IMR-90 (cell line): Measurements from ENCODE around the gene PRKCH. TPM values are rescaled to one million over a fixed set of nuclear protein-coding genes. Genes with fewer than 3 reads are reported as not detected.

ENCODE experiments used
- ATAC-seq: fragments of 200-7000 bp; cut with Tn5 transposase; 2 replicates; pipeline ENCODE4 v1.9.1; 2020; ENCODE audit warnings: low read depth, mild to moderate bottlenecking, moderate library complexity
- BruUV-seq: library from RNA; stranded (reverse); fragments of 400-500 nt; replicated peaks from 2 replicates; lab custom pipeline; 2021; lab: Mats Ljungman, UMichigan
- CTCF ChIA-PET: fragments of 300-600 bp; formaldehyde crosslinking; extraction: SDS; loops from one replicate; lab custom pipeline; 2021; ENCODE audit warnings: antibody characterized with exemption; lab: Yijun Ruan, JAX
- POLR2A ChIA-PET: fragments of 300-600 bp; sonication (Branson Sonifier 250); formaldehyde crosslinking; loops from one replicate; lab custom pipeline; 2022; ENCODE audit warnings: antibody characterized with exemption; ENCODE audit not compliant: unreplicated experiment; lab: Charles Lee
- DNase-seq: peaks from one replicate; pipeline ENCODE4 v3.0.0; 2013
- H2AFZ ChIP-seq: replicated peaks from 2 replicates; pipeline ENCODE3; 2013; ENCODE audit warnings: low read length, mild to moderate bottlenecking; ENCODE audit not compliant: poor library complexity
- H2AK5ac ChIP-seq: 2 replicates; pipeline ENCODE4 v1.6.1; 2013; ENCODE audit warnings: low read depth, low read length, inconsistent platforms
- H2AK9ac ChIP-seq: replicated peaks from 2 replicates; pipeline ENCODE3; 2013; ENCODE audit warnings: mild to moderate bottlenecking, low read depth, low read length, moderate library complexity; ENCODE audit not compliant: poor library complexity
- H2BK120ac ChIP-seq: 2 replicates; pipeline ENCODE4 v1.6.1; 2013; ENCODE audit warnings: low read depth, low read length, inconsistent platforms
- H2BK15ac ChIP-seq: 3 replicates; pipeline ENCODE4 v1.6.1; 2013; ENCODE audit warnings: low read depth, low read length, inconsistent platforms
- H2BK20ac ChIP-seq: 2 replicates; pipeline ENCODE4 v1.6.1; 2013; ENCODE audit warnings: low read depth, mild to moderate bottlenecking, inconsistent platforms, low read length, moderate library complexity
- H2BK5ac ChIP-seq: 2 replicates; pipeline ENCODE4 v1.6.1; 2013; ENCODE audit warnings: mild to moderate bottlenecking, low read depth, low read length, inconsistent platforms; ENCODE audit not compliant: poor library complexity, severe bottlenecking
- H3K14ac ChIP-seq: replicated peaks from 2 replicates; pipeline ENCODE4 v1.6.1; 2013; ENCODE audit warnings: low read depth, low read length, inconsistent platforms
- H3K18ac ChIP-seq: 2 replicates; pipeline ENCODE4 v1.6.1; 2013; ENCODE audit warnings: low read depth, low read length, control low read depth
- H3K23ac ChIP-seq: 2 replicates; pipeline ENCODE4 v1.6.1; 2013; ENCODE audit warnings: low read depth, low read length, inconsistent platforms
- H3K27ac ChIP-seq: 2 replicates; pipeline ENCODE4 v1.5.1; 2013; ENCODE audit warnings: mild to moderate bottlenecking, control low read depth, low read length; ENCODE audit not compliant: insufficient read depth
- H3K27me3 ChIP-seq: 2 replicates; pipeline ENCODE4 v1.6.1; 2013; ENCODE audit warnings: low read length; ENCODE audit not compliant: control insufficient read depth, insufficient read depth
- H3K36me3 ChIP-seq: 2 replicates; pipeline ENCODE4 v1.6.1; 2013; ENCODE audit warnings: low read length, mixed read lengths; ENCODE audit not compliant: control insufficient read depth, insufficient read depth
- H3K4ac ChIP-seq: 2 replicates; pipeline ENCODE4 v1.6.1; 2013; ENCODE audit warnings: low read depth, low read length, inconsistent platforms
- H3K4me1 ChIP-seq: 2 replicates; pipeline ENCODE4 v1.6.1; 2013; ENCODE audit warnings: low read length, mixed read lengths; ENCODE audit not compliant: control insufficient read depth, insufficient read depth
- H3K4me2 ChIP-seq: 2 replicates; pipeline ENCODE4 v1.6.1; 2013; ENCODE audit warnings: low read depth, mild to moderate bottlenecking, control low read depth, low read length, moderate library complexity
- H3K4me3 ChIP-seq: 2 replicates; pipeline ENCODE4 v1.5.1; 2013; ENCODE audit warnings: low read depth, mild to moderate bottlenecking, control low read depth, low read length, moderate library complexity; ENCODE audit not compliant: insufficient read depth
- H3K56ac ChIP-seq: 2 replicates; pipeline ENCODE4 v1.6.1; 2013; ENCODE audit warnings: low read length, inconsistent platforms; ENCODE audit not compliant: insufficient read depth; ENCODE audit errors: extremely low read depth
- H3K79me1 ChIP-seq, 2 experiments: 2 replicates each; pipeline ENCODE4 v1.6.1; 2013; ENCODE audit warnings: low read length in 2 of 2, inconsistent platforms in 1 of 2, low read depth in 1 of 2
- H3K9ac ChIP-seq: 2 replicates; pipeline ENCODE4 v1.6.1; 2013; ENCODE audit warnings: low read depth, low read length, control low read depth
- H3K9me1 ChIP-seq: 2 replicates; pipeline ENCODE4 v1.6.1; 2013; ENCODE audit warnings: low read length, inconsistent platforms; ENCODE audit not compliant: insufficient read depth
- H3K9me3 ChIP-seq: 2 replicates; pipeline ENCODE4 v1.6.1; 2013; ENCODE audit warnings: low read length; ENCODE audit not compliant: control insufficient read depth, insufficient read depth
- H4K20me1 ChIP-seq: 2 replicates; pipeline ENCODE4 v1.6.1; 2013; ENCODE audit warnings: low read length, inconsistent platforms; ENCODE audit not compliant: insufficient read depth
- H4K5ac ChIP-seq: 2 replicates; pipeline ENCODE4 v1.6.1; 2013; ENCODE audit warnings: mild to moderate bottlenecking, low read depth, low read length, control low read depth
- H4K8ac ChIP-seq, 2 experiments: 2 replicates each; pipeline ENCODE4 v1.6.1; 2013; ENCODE audit warnings: low read depth in 2 of 2, low read length in 2 of 2, control low read depth in 1 of 2, inconsistent platforms in 1 of 2
- H4K91ac ChIP-seq: 2 replicates; pipeline ENCODE4 v1.6.1; 2013; ENCODE audit warnings: low read depth, low read length, inconsistent platforms; ENCODE audit not compliant: insufficient read depth
- BHLHE40 ChIP-seq: fragments of 150-350 bp; IDR thresholded peaks from 2 replicates; pipeline ENCODE4 v1.6.1; 2016; ENCODE audit warnings: mild to moderate bottlenecking, low read depth, low read length
- CEBPB ChIP-seq: IDR thresholded peaks from 2 replicates; pipeline ENCODE4 v1.6.1; 2012; ENCODE audit warnings: low read depth, low read length, improper control_type of control experiment
- CHD1 ChIP-seq: IDR thresholded peaks from 2 replicates; pipeline ENCODE4 v1.6.1; 2012; ENCODE audit warnings: low read depth, low read length, improper control_type of control experiment
- FOS ChIP-seq: fragments of 150-350 bp; IDR thresholded peaks from 2 replicates; pipeline ENCODE4 v1.6.1; 2016; ENCODE audit warnings: low read depth, low read length
- MAFK ChIP-seq: IDR thresholded peaks from 2 replicates; pipeline ENCODE4 v1.6.1; 2012; ENCODE audit warnings: low read depth, low read length, improper control_type of control experiment
- MAZ ChIP-seq: IDR thresholded peaks from 2 replicates; pipeline ENCODE4 v1.6.1; 2012; ENCODE audit warnings: low read depth, mild to moderate bottlenecking, low read length, improper control_type of control experiment, moderate library complexity, borderline replicate concordance
- MXI1 ChIP-seq: IDR thresholded peaks from 2 replicates; pipeline ENCODE4 v1.6.1; 2012; ENCODE audit warnings: low read depth, mild to moderate bottlenecking, low read length, moderate library complexity, borderline replicate concordance
- NFE2L2 ChIP-seq: fragments of 150-350 bp; IDR thresholded peaks from 2 replicates; pipeline ENCODE4 v1.6.1; 2016; ENCODE audit warnings: low read depth, mild to moderate bottlenecking, low read length
- POLR2A ChIP-seq: IDR thresholded peaks from 2 replicates; pipeline ENCODE4 v1.6.1; 2012; ENCODE audit warnings: mild to moderate bottlenecking, low read depth, low read length
- RAD21 ChIP-seq: IDR thresholded peaks from 2 replicates; pipeline ENCODE4 v1.6.1; 2012; ENCODE audit warnings: low read length, improper control_type of control experiment
- RCOR1 ChIP-seq: IDR thresholded peaks from 2 replicates; pipeline ENCODE4 v1.6.1; 2012; ENCODE audit warnings: mild to moderate bottlenecking, low read length, improper control_type of control experiment; ENCODE audit not compliant: insufficient replicate concordance
- RFX5 ChIP-seq: IDR thresholded peaks from 2 replicates; pipeline ENCODE4 v1.8.0; 2012; ENCODE audit warnings: low read depth, mild to moderate bottlenecking, low read length, moderate library complexity
- SMC3 ChIP-seq: fragments of 150-350 bp; IDR thresholded peaks from 2 replicates; pipeline ENCODE4 v1.6.1; 2016; ENCODE audit warnings: low read depth, mild to moderate bottlenecking, antibody characterized with exemption, low read length, moderate library complexity
- WGBS, 2 experiments: methylation state at CpG; one replicate each; pipeline versions ENCODE4 v1.1.5 to v1.1.7; 2013; ENCODE audit warnings: missing lambda C conversion rate in 2 of 2; ENCODE audit not compliant: insufficient read length in 1 of 2; ENCODE audit errors: extremely low coverage in 2 of 2; 5-methylcytosine and 5-hydroxymethylcytosine counted together
- dilution Hi-C: fragments of 300-500 bp; cut with HindIII; formaldehyde crosslinking; loops from one replicate; pipeline ENCODE4 v1.14.3; 2018; ENCODE audit warnings: low sequenced_read_pairs; ENCODE audit not compliant: unreplicated experiment
- in situ Hi-C: fragments of 300-500 bp; cut with MboI; formaldehyde crosslinking; loops from 3 replicates; pipeline ENCODE4 v1.14.3; 2019; ENCODE audit warnings: low sequenced_read_pairs, inconsistent platforms, mixed read lengths
- intact Hi-C: fragments of 100-400 bp; cut with micrococcal nuclease; formaldehyde crosslinking; loops from 2 replicates; pipeline ENCODE4 v1.10.0; 2022
- polyA plus RNA-seq, 3 experiments: library from polyadenylated mRNA; depleted of rRNA; stranded (reverse); fragments of >200 nt; gene quantifications; 2 replicates each; pipeline ENCODE4 v1.2.3, GENCODE V29; 2012; ENCODE audit warnings: low replicate concordance in 1 of 3
- total RNA-seq: library from RNA; depleted of rRNA; stranded (reverse); fragments of >200 nt; gene quantifications from 2 replicates; pipeline ENCODE4 v1.2.3, GENCODE V29; 2012
- TF ChIP-seq, protein P1 (sequence below): conservative IDR thresholded peaks from 2 replicates; pipeline ENCODE4 v1.5.1; 2012; ENCODE audit warnings: mild to moderate bottlenecking, low read depth, low read length, improper control_type of control experiment
- TF ChIP-seq, protein P2 (sequence below): fragments of 150-350 bp; IDR thresholded peaks from 2 replicates; pipeline ENCODE4 v1.6.1; 2016; ENCODE audit warnings: low read depth, mild to moderate bottlenecking, low read length, moderate library complexity, borderline replicate concordance

The PRKCH gene
- total and polyA plus RNA-seq, 2 of the 4 experiments (the other 2 are of a cell fraction): 1.6 to 2.3 TPM

DNA sequence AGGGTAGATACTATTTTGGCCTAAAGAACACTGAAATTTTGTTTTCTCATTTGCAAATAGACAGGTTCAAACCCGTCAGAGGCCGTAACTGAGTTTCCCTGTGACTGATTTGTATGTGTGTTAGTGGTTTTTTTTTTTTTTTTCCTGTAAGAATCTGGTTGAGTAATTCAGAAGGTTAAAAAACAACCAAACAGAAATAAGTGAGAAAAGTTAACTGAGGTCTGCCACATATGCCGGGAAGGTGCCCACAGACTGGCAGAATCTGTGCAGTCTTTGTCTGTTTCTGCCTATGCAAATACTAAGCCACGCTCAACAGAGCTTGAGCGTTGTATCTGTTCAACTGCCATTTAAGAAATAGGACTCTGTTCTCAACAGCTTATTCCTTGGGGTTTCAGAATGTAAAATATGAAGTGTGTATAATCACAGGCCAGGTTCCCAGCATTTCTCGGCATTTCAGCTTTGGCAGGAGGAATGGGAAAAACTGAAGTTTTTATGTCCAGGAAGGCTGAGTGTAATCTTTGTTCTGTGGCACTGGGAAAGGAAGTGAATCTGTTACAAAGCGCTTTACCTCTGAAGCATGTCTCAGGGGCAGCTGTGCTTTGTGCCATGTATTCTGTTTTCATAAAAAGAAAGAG lies 181.9 kb downstream of the PRKCH start:
- Histone ChIP-seq H2AK9ac (no peak overlapping the region), H3K36me3 (no peaks in the 10 kb centered on the region), H3K23ac (peak overlapping the region; percentile 1), H3K27ac (peak overlapping the region; percentile 33), H4K91ac (no peak overlapping the region; the same call in 1 of the 2 replicates), H2AFZ (peak overlapping the region; percentile 6), H2BK5ac (no peak overlapping the region), H3K79me1 (no peaks in the 10 kb centered on the region), H3K9me1 (no peaks in the 10 kb centered on the region), H3K9ac (peak overlapping the region; percentile 18; the same call in 1 of the 2 replicates), H2BK120ac (0 out of 2 replicates have a peak overlapping the region, but pooled peaks have one; percentile 1), H3K4me3 (no peak overlapping the region), H2BK15ac (peak overlapping the region; percentile 23; the same call in 1 of the 3 replicates), H3K4me1 (peaks cover 18% of the 10 kb centered on the region), H3K56ac (no peak overlapping the region), H2BK20ac (0 out of 2 replicates have a peak overlapping the region, but pooled peaks have one; percentile 47), H2AK5ac (no peak overlapping the region), H3K18ac (peak overlapping the region; percentile 92), H4K8ac (peak overlapping the region; percentile 12 to 82; a peak in 1 of 4 replicates), H3K4ac (peak overlapping the region; percentile 1; the same call in 1 of the 2 replicates), H3K27me3 (no peaks in the 10 kb centered on the region), H3K14ac (peak overlapping the region; percentile 49; the same call in 1 of the 2 replicates), H4K5ac (peak overlapping the region; percentile 26), H3K9me3 (no peaks in the 10 kb centered on the region), H3K4me2 (peak overlapping the region; percentile 61; the same call in 1 of the 2 replicates), H4K20me1 (no peaks in the 10 kb centered on the region)
- 71% methylated on average over 1 of the region's 7 CpGs; no CpG with 5 or more reads in 1 of the 2 experiments for WGBS, 2 experiments
- in situ Hi-C loops (no loop called here), intact Hi-C loops (no loop called here), dilution Hi-C loops (no loop called here)
- BruUV-seq: no TSS peak
- DNase-seq: peak; percentile 33
- ATAC-seq: peak; percentile 30
- ChIA-PET POLR2A (no interaction called here), CTCF (interaction anchor here (0.6 kb wide), 1 partner anchor 18 kb away, joined by 4 read pairs; no protein-coding TSS in a partner anchor)
- TF ChIP-seq MAZ (no peak), RCOR1 (no peak), RFX5 (no peak), RAD21 (no peak), POLR2A (no peak), CHD1 (no peak), BHLHE40 (no peak), MAFK (no peak), NFE2L2 (no peak), FOS (no peak), CEBPB (no peak), MXI1 (no peak), SMC3 (no peak)
- TF ChIP-seq, protein P1, sequence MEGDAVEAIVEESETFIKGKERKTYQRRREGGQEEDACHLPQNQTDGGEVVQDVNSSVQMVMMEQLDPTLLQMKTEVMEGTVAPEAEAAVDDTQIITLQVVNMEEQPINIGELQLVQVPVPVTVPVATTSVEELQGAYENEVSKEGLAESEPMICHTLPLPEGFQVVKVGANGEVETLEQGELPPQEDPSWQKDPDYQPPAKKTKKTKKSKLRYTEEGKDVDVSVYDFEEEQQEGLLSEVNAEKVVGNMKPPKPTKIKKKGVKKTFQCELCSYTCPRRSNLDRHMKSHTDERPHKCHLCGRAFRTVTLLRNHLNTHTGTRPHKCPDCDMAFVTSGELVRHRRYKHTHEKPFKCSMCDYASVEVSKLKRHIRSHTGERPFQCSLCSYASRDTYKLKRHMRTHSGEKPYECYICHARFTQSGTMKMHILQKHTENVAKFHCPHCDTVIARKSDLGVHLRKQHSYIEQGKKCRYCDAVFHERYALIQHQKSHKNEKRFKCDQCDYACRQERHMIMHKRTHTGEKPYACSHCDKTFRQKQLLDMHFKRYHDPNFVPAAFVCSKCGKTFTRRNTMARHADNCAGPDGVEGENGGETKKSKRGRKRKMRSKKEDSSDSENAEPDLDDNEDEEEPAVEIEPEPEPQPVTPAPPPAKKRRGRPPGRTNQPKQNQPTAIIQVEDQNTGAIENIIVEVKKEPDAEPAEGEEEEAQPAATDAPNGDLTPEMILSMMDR: no peak
- TF ChIP-seq, protein P2, sequence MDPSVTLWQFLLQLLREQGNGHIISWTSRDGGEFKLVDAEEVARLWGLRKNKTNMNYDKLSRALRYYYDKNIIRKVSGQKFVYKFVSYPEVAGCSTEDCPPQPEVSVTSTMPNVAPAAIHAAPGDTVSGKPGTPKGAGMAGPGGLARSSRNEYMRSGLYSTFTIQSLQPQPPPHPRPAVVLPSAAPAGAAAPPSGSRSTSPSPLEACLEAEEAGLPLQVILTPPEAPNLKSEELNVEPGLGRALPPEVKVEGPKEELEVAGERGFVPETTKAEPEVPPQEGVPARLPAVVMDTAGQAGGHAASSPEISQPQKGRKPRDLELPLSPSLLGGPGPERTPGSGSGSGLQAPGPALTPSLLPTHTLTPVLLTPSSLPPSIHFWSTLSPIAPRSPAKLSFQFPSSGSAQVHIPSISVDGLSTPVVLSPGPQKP: no peak
